GM21619 (cell line): ENCODE data around the gene PF4V1.

Source experiments
- ATAC-seq: cut with Tn5 transposase; IDR thresholded peaks from one replicate; pipeline ENCODE4 v1.9.1; 2021; ENCODE audit not compliant: unreplicated experiment

The PF4V1 gene

DNA sequence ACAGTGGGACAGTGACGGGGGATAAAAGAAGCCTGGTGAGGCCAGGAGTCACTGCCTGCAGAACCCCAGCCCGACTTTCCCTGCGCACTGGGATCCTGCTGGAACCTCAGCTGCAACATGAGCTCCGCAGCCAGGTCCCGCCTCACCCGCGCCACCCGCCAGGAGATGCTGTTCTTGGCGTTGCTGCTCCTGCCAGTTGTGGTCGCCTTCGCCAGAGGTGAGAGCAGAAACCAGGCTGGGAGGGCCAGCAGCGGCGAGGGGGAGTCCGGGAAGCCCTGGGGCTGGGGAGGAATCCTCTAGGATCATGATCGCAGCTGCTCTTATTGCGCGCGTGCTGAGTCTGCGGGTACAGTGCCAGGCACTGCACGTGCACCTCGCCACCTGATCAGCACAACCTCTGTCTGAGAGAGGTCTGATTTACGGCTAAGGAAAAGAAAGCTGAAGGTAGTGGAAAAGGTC, at the start of gene PF4V1:
Gene PF4V1, plus strand, starts transcription at position 51 of the 459 bp plus-strand sequence. Its CDS starts 67 bp downstream, at position 118.
- no peak for ATAC-seq

GRCh38 chr4:73810191-73810590, 42.9 kb upstream of the PF4V1 start:
- no peak for ATAC-seq

GRCh38 chr4:73811841-73812240, 41.3 kb upstream of the PF4V1 start:
- ATAC-seq, result no peak

GRCh38 chr4:73814679-73815078, 38.4 kb upstream of the PF4V1 start:
- no peak for ATAC-seq

- no peak for ATAC-seq
Observed at GRCh38 chr4:73815145-73815544, 38.0 kb upstream of the PF4V1 start.

GRCh38 chr4:73816814-73817213, 36.3 kb upstream of the PF4V1 start:
- ATAC-seq, result no peak

DNA sequence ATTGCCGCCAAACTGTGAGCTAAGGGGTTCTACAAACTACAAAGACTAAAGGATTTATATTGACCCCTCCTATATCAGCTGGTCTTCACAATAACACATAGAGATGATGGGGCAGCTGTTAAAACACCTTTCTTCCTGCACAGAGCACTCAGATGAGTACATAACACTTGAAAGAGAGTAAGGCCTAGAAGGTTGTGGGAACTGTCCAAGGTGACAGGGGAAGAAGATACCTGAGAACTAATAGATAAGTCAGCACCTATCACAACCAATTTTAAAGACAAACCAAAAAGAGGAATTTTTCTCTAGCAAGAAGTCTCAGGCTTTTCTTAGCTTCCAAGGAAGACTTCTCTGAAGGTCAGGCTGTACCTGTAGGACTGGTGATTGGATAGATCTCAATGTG, 35.8 kb upstream of the PF4V1 start:
- ATAC-seq, result no peak

- no peak for ATAC-seq
Observed at GRCh38 chr4:73821325-73821724, 31.8 kb upstream of the PF4V1 start.

GRCh38 chr4:73822389-73822788, 30.7 kb upstream of the PF4V1 start:
- no peak for ATAC-seq

GRCh38 chr4:73822812-73823504, 30.1 kb upstream of the PF4V1 start:
- no peak for ATAC-seq

- no peak for ATAC-seq
Observed at GRCh38 chr4:73823760-73824159, 29.3 kb upstream of the PF4V1 start.

DNA sequence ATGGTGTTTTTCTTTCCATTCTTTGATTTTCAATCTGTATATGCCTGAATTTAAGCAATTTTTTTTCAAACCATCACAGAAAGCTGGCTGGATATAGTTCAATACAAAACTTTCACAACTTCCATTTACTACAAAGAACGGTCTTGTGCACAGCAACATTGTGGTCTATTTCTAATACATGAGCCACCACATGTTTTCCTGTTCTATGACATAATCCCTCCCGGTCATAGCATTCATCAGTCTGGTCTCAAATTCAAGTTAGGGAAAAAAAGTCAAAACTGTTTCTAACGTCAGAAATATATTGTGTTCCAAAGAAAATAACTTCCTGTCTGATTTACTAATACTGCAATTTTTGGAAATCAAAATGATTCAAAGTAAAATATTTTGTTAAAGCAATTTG, 24.1 kb upstream of the PF4V1 start:
- ATAC-seq, result no peak

DNA sequence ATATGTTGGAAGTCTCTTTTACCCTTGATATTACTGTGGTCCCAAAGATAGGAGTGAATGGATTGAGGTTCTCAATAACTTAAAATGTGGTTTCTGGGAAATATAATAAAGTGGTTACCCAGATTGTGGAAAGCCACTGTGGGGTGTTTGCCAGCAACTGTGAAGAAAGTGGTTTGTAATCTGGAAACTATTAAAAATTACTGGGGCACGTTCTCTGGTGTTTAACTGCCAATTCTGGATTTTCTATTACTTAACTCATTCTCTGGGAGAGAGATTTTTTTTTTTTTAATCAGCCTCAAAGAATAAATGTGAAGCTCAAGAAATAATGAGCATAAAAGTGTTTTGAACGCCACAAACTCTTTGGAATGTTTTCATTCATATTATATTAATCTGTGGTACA, 21.5 kb upstream of the PF4V1 start:
- no peak for ATAC-seq

GRCh38 chr4:73832651-73833237, 20.4 kb upstream of the PF4V1 start:
- no peak for ATAC-seq

DNA sequence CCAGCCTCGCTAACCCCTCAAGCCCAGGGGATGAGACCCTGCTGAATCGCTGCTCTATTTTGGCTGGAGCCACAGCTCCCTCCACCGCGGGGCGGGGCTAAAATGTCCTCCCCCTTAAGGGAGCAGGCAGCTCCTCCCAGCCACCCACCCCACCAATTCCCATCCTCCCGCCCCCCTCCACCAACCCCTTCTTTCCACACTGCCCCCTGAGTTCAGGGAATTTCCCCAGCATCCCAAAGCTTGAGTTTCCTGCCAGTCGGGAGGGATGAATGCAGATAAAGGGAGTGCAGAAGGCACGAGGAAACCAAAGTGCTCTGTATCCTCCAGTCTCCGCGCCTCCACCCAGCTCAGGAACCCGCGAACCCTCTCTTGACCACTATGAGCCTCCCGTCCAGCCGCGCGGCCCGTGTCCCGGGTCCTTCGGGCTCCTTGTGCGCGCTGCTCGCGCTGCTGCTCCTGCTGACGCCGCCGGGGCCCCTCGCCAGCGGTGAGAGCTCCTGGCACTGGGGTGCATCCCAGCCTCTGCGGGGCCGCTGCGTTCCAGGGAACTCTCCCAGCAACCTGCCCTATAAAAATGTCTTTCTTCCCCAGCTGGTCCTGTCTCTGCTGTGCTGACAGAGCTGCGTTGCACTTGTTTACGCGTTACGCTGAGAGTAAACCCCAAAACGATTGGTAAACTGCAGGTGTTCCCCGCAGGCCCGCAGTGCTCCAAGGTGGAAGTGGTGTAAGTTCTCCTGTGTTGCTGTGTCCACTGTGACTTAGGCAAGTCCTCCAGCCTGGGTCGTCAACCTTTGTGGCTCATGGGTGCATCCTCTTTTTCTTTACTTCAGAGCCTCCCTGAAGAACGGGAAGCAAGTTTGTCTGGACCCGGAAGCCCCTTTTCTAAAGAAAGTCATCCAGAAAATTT, 16.5 kb upstream of the PF4V1 start, which contains the start of gene CXCL6:
Gene CXCL6, plus strand, starts transcription at position 306 of the 907 bp plus-strand sequence. Its CDS starts 73 bp downstream, at position 379.
- no peak for ATAC-seq

DNA sequence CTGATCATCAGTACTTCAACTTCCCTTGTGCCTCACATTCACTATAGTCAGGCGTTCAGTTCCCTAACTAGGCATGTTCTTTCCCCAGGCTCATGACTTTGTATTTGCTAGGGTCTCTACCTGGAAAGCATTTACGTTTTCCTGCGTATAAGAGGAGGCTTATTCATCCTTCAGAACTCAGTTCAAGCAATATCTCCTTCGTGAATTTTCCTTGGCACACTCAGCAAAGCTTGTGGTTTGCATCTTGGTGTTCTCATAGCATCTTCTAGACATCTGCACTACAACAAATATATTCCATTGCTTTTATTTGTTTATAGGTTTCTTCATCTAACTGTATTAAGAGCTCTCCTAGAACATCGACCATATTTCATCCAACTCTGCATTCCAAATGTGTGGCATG, 14.0 kb upstream of the PF4V1 start:
- no peak for ATAC-seq

DNA sequence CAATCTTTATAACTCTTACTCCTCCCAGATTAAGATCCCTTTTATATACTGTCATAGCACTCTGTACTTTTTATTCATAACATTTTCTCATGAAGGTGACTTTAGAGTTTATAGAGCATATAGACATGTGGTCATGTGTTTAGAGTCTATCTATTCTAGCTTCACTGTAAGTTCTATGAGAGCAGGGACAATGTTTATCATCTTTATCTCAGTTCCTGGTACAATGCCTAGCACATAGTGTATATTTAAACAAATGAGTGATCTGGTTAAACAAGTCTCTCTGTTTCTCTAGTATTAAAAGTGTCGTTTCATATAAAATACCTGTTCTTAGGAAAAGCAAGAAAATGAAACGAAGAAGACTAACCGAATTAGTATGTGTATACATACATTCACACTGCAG, 13.4 kb upstream of the PF4V1 start:
- ATAC-seq, result no peak

GRCh38 chr4:73841243-73841925, 11.7 kb upstream of the PF4V1 start:
- no peak for ATAC-seq

DNA sequence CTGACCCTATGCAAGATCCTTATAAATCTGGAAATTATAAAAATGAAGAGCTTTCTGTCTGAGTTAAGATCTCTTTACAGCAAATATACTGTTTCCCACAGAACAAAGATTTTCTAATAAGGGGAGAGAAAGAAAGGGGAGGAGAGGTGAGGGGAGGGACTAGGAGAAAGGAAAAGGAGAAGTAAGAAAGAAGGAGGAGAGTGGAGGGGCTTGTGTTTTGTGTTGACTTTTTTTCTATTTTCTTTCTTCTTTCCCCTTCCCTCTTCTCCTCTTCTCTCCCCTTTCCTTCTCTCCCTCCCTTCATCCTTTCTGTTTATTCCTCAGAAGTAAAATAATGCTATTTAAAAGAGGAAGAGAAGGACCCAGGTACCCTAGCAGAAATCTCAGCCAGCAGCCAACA, 10.4 kb upstream of the PF4V1 start:
- ATAC-seq, result no peak

DNA sequence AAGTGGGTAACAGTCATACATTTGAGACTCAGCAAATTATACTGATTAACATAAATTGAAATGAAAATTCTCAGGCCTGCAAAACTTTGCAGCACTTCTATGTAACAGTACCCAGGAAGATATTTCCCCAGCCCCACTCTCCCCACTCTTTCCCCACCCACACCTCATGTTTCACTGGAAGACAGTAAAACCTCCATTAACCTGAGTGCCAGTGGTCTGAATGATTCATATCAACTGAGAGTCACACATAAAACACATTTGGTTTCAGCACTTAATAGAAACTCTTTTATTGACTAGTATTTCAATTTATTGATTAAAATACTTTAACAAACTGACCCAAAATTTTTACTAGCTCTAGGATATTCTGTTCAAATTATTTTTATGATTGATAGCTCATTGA, 9.7 kb upstream of the PF4V1 start:
- ATAC-seq, result no peak

- ATAC-seq, result no peak
Observed at GRCh38 chr4:73844345-73844744, 8.8 kb upstream of the PF4V1 start.
